WTC11 (cell line): ENCODE measurements around the gene CFAP20DC.

Experiments
- CTCF ChIP-seq: fragments of 200-600 bp; IDR thresholded peaks from 2 replicates; pipeline ENCODE4 v1.8.0; 2022; ENCODE audit warnings: antibody characterized with exemption
- ESRRA ChIP-seq: sonication (generic); formaldehyde crosslinking; IDR thresholded peaks from 2 replicates; pipeline ENCODE4 v1.8.1; 2022; ENCODE audit warnings: mild to moderate bottlenecking, missing genetic modification reagents, borderline replicate concordance
- NFYB ChIP-seq: sonication (generic); formaldehyde crosslinking; conservative IDR thresholded peaks from 2 replicates; pipeline ENCODE4 v1.8.0; 2022; ENCODE audit warnings: low read depth, missing genetic modification reagents
- SP1 ChIP-seq: sonication (generic); formaldehyde crosslinking; conservative IDR thresholded peaks from 2 replicates; pipeline ENCODE4 v1.8.1; 2022; ENCODE audit warnings: missing genetic modification reagents
- USF2 ChIP-seq: sonication (generic); formaldehyde crosslinking; IDR thresholded peaks from 2 replicates; pipeline ENCODE4 v1.8.1; 2023; ENCODE audit warnings: mild to moderate bottlenecking, missing genetic modification reagents, moderate library complexity
- ZNF121 ChIP-seq: sonication (generic); formaldehyde crosslinking; IDR thresholded peaks from 2 replicates; pipeline ENCODE4 v1.8.0; 2023; ENCODE audit warnings: missing genetic modification reagents
- ZNF317 ChIP-seq: sonication (generic); formaldehyde crosslinking; IDR thresholded peaks from 2 replicates; pipeline ENCODE4 v1.8.1; 2023; ENCODE audit warnings: low read depth, mild to moderate bottlenecking, moderate library complexity, missing genetic modification reagents, borderline replicate concordance

GRCh38 chr3:58706395-58707167 is 343.2 kb downstream of the CFAP20DC start:
- TF ChIP-seq ZNF317: no peak
- TF ChIP-seq CTCF: no peak
- TF ChIP-seq NFYB (CRISPR knock-in tag): no peak
- TF ChIP-seq ESRRA (CRISPR knock-in tag): no peak
- no peak for TF ChIP-seq SP1
- TF ChIP-seq USF2 (CRISPR knock-in tag): no peak
- no peak for TF ChIP-seq ZNF121 (CRISPR knock-in tag)
